Transverse colon (tissue), 3 donors: ENCODE measurements around the gene FRAT2.

Experiments used
- POLR2A ChIP-seq: fragments of 450-650 bp; IDR thresholded peaks from one replicate; pipeline ENCODE4 v1.6.1; 2016; ENCODE audit warnings: antibody characterized with exemption, mild to moderate bottlenecking, moderate library complexity
- TF ChIP-seq, protein P1 (sequence below), 5 experiments: fragments of 200-600 bp in 3 of 5; fragments of 450-650 bp in 2 of 5; sonication (generic) in 3 of 5; IDR thresholded peaks; 1 replicate in 2 of 5; 2 replicates in 3 of 5; pipeline ENCODE4 v1.5.1; 2016 to 2017; ENCODE audit warnings: antibody characterized with exemption in 5 of 5, inconsistent platforms in 3 of 5, mild to moderate bottlenecking in 2 of 5, moderate library complexity in 1 of 5

DNA sequence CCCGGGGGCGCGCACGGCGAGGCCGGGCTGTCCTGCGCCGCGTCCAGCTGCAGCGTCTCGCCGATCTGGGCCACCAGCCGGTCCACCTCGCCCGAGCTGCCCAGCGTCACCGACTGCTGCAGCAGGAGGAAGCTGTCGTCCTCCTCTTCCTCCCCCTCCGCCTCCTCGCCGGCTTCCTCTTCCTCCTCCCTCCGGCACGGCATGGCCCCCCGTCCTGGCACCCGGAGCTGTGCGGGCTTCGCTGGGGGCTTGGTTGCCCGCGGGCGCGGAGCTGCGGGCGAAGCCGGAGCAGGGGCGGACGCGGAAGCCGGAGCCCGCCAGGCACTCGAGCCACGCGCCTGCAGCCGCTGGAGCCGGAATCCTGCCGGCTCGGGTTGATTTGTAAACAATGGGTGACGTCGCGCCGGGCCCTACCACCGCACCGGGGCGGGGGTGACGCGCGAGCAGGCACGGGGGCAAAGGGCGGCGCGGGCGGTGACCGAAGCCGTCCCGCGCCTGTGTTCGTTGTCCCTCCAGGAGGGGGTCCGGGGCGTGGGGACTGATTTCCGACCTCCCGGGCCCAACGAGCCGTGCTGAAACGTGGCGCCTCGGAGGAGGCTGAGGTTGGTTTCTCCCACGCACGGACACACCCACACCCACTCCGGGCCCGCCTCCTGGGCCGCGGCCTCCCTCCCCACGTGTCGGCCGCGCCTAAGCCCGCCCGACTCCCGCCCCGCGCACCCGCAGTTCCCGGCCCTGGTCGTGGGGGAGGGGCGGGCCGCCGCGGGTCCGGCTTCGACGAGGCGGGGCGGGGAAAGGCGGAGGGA, at the start of gene FRAT2:
- TF ChIP-seq, protein P1, sequence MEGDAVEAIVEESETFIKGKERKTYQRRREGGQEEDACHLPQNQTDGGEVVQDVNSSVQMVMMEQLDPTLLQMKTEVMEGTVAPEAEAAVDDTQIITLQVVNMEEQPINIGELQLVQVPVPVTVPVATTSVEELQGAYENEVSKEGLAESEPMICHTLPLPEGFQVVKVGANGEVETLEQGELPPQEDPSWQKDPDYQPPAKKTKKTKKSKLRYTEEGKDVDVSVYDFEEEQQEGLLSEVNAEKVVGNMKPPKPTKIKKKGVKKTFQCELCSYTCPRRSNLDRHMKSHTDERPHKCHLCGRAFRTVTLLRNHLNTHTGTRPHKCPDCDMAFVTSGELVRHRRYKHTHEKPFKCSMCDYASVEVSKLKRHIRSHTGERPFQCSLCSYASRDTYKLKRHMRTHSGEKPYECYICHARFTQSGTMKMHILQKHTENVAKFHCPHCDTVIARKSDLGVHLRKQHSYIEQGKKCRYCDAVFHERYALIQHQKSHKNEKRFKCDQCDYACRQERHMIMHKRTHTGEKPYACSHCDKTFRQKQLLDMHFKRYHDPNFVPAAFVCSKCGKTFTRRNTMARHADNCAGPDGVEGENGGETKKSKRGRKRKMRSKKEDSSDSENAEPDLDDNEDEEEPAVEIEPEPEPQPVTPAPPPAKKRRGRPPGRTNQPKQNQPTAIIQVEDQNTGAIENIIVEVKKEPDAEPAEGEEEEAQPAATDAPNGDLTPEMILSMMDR (IDR thresholded peaks at IDR 0.05) = no peak
- TF ChIP-seq POLR2A = peak; percentile 96
